Measurements from ENCODE around the gene ETV5. TPM values are rescaled to one million over a fixed set of nuclear protein-coding genes. Genes with fewer than 3 reads are reported as not detected.
A peak's percentile ranks its signal among the peaks of the same experiment; 100 is the strongest.

The ETV5 gene
- total RNA-seq, 3 donors from 2014 or later (not counting 1 experiment from before 2014, with no cell fraction given): 3.0 to 5.3 (median 4.6) TPM

GRCh38 chr3:186152361-186152798 is 43.5 kb upstream of the ETV5 start:
- Mint-ChIP-seq H3K36me3 (no peaks in the 10 kb centered on the region), H3K27ac (no peak overlapping the region), H3K4me3 (no peak overlapping the region), H3K27me3 (ENCODE audit: low read depth in 2 of 2) (peaks cover 39 to 49% of the 10 kb centered on the region in 2 donors), H3K9me3 (no peaks in the 10 kb centered on the region), H3K4me1 (peaks cover 9 to 10% of the 10 kb centered on the region in 2 donors)
- no peak overlapping the region for H3K4me3 ChIP-seq (ENCODE audit: low read length)
- intact Hi-C loops (cut with micrococcal nuclease): no loop called here
- DNase-seq (no peak), ATAC-seq (no peak)
- WGBS (ENCODE audit: insufficient coverage): 56% methylated on average over 8 of the region's 8 CpGs
- H3K27ac ChIP-seq (ENCODE audit: low read length): no peak overlapping the region
- TF ChIP-seq CTCF (IDR thresholded peaks at IDR 0.05): no peak
- no peaks in the 10 kb centered on the region for H3K36me3 ChIP-seq (ENCODE audit: control insufficient read depth, insufficient read depth, low read length)
- H3K4me1 ChIP-seq (ENCODE audit: control insufficient read depth, insufficient read depth, low read length): peaks cover 4% of the 10 kb centered on the region
- H3K27me3 ChIP-seq (ENCODE audit: control insufficient read depth, insufficient read depth, low read length): no peaks in the 10 kb centered on the region
- H3K9me3 ChIP-seq (ENCODE audit: control insufficient read depth, insufficient read depth, low read length): no peaks in the 10 kb centered on the region

DNA sequence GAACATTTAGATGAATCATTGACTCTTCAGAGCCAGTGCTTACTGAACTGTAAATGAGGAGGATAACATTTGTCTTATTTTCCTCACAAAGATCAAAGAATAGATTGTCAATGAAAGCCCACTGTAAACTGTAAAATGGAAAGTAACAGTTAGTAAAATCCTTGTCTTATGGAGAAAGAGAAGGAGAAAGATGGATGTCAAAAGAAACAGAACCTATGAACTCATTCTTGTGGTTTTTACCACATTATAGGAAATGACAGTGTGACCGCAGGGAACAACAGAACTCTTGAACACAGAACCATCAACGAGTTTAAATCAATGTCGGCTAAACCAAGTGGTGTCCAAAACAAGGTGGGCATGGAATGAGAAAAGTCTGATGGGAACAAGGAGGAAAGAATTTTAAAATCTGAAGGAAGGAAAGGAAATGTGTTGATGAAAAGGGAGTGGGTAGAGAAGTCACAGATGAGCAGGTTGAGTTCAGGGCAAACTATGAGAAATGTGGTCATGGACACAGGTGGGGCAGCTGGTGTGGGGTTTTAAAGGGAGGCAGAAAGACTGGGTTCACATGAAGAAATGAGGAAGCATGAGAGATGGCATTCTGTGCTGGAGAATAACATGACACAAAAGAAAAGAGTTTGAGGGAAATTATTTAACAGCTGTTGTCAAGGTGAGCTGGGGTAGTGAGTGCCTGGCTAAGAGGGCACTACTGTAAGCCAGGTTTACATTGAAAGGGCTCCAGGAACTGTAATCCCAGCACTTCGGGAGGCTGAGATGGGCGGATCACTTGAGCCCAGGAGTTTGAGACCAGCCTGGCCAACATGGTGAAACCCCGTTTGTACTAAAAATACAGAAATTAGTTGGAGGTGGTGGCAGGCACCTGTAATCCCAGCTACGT is 42.4 kb upstream of the ETV5 start:
- Mint-ChIP-seq H3K4me1 (peaks cover 9 to 10% of the 10 kb centered on the region in 2 donors), H3K4me3 (peak overlapping the region; percentile 1), H3K9me3 (no peaks in the 10 kb centered on the region), H3K27ac (peak overlapping the region in 1 of 2 donors; percentile 28), H3K27me3 (ENCODE audit: low read depth in 2 of 2) (peaks cover 39 to 48% of the 10 kb centered on the region in 2 donors), H3K36me3 (no peaks in the 10 kb centered on the region)
- no peak for ATAC-seq
- no peak for TF ChIP-seq CTCF (IDR thresholded peaks at IDR 0.05)
- 53% methylated on average over 7 of the region's 7 CpGs for WGBS (ENCODE audit: insufficient coverage)
- H3K27ac ChIP-seq (ENCODE audit: low read length): no peak overlapping the region
- peak in 1 of 2 donors; percentile 11 for DNase-seq
- no peaks in the 10 kb centered on the region for H3K27me3 ChIP-seq (ENCODE audit: control insufficient read depth, insufficient read depth, low read length)
- H3K4me1 ChIP-seq (ENCODE audit: control insufficient read depth, insufficient read depth, low read length): peaks cover 4% of the 10 kb centered on the region
- H3K36me3 ChIP-seq (ENCODE audit: control insufficient read depth, insufficient read depth, low read length): no peaks in the 10 kb centered on the region
- no peak overlapping the region for H3K4me3 ChIP-seq (ENCODE audit: low read length)
- H3K9me3 ChIP-seq (ENCODE audit: control insufficient read depth, insufficient read depth, low read length): no peaks in the 10 kb centered on the region
- intact Hi-C loops (cut with micrococcal nuclease): no loop called here

DNA sequence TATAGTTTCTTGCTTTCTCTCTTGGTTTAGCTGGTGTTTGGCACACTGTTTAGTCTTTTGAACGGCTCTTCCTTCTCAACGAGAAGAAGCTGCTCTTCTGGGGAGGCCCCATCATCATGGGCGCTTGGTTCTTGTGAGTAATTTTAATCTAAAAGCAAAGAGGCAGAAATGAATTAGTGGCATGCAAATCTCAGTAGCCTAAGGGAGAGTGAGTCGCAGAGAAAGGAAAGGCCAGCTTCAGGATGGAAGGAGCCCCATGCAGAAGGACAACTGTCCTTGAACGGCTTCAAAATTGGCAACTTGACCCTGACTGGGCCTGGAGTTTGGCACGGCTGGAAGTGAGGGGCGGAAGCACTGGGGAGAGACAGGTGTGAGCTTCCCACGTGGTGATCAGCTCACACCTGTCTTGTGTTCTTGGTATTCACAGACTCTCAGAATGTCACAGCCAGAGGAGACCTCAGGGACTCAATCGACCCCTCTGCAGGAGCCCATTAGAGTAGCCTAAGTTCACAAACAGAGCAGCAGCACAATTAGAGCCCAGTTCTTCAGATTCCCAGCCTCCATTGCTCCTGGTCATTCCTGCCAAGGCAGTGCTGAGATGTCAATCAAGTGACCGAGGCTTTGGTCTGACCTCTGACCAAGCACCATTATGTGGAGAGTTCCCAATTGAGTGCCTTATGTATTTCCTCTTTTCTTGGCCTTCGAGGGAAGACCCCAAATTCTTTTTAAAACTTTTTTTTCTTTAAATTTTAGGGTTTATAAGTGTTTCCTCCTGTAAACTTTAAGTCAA is 41.3 kb upstream of the ETV5 start:
- H3K4me1 ChIP-seq (ENCODE audit: control insufficient read depth, insufficient read depth, low read length): peaks cover 4% of the 10 kb centered on the region
- H3K27ac ChIP-seq (ENCODE audit: low read length): no peak overlapping the region
- no peaks in the 10 kb centered on the region for H3K27me3 ChIP-seq (ENCODE audit: control insufficient read depth, insufficient read depth, low read length)
- no peak for TF ChIP-seq CTCF (IDR thresholded peaks at IDR 0.05)
- 83% methylated on average over 10 of the region's 11 CpGs for WGBS (ENCODE audit: insufficient coverage)
- Mint-ChIP-seq H3K27me3 (ENCODE audit: low read depth in 2 of 2) (peaks cover 34 to 41% of the 10 kb centered on the region in 2 donors), H3K36me3 (no peaks in the 10 kb centered on the region), H3K9me3 (no peaks in the 10 kb centered on the region), H3K4me3 (no peak overlapping the region), H3K4me1 (peaks cover 9 to 10% of the 10 kb centered on the region in 2 donors), H3K27ac (no peak overlapping the region)
- DNase-seq (no peak), ATAC-seq (no peak)
- H3K4me3 ChIP-seq (ENCODE audit: low read length): no peak overlapping the region
- intact Hi-C loops (cut with micrococcal nuclease): no loop called here
- H3K9me3 ChIP-seq (ENCODE audit: control insufficient read depth, insufficient read depth, low read length): no peaks in the 10 kb centered on the region
- no peaks in the 10 kb centered on the region for H3K36me3 ChIP-seq (ENCODE audit: control insufficient read depth, insufficient read depth, low read length)

All from natural killer cell (primary cell).